Mesothelial cell of epicardium (in vitro differentiated cells): ENCODE results near the gene CCDC201. TPM values are rescaled to one million over a fixed set of nuclear protein-coding genes. Genes with fewer than 3 reads are reported as not detected.

Experiments used
- DNase-seq, 2 experiments: peaks; one replicate each; pipeline ENCODE4 v3.0.0; 2021; ENCODE audit warnings: low spot score in 2 of 2; ENCODE audit not compliant: unreplicated experiment in 2 of 2
- H3K27ac Mint-ChIP-seq: 2 replicates; pipeline ENCODE4 v1.8.0; 2021; ENCODE audit warnings: mixed read lengths
- H3K27me3 Mint-ChIP-seq: 2 replicates; pipeline ENCODE4 v1.8.0; 2021; ENCODE audit warnings: low read depth, mixed read lengths
- H3K36me3 Mint-ChIP-seq: 2 replicates; pipeline ENCODE4 v1.8.0; 2021; ENCODE audit warnings: mixed read lengths
- H3K4me1 Mint-ChIP-seq: 2 replicates; pipeline ENCODE4 v1.8.0; 2021; ENCODE audit warnings: mixed read lengths
- H3K4me3 Mint-ChIP-seq: 2 replicates; pipeline ENCODE4 v1.8.0; 2021; ENCODE audit warnings: mild to moderate bottlenecking, moderate library complexity, mixed read lengths
- H3K9me3 Mint-ChIP-seq: 2 replicates; pipeline ENCODE4 v1.8.0; 2021; ENCODE audit warnings: mixed read lengths
- total RNA-seq: library from RNA; stranded (reverse); gene quantifications from 3 replicates; pipeline ENCODE4 v1.2.1, GENCODE V29; 2021
- TF ChIP-seq, protein P1 (sequence below): fragments of 200-600 bp; sonication (generic); IDR thresholded peaks from one replicate; pipeline ENCODE4 v1.5.0; 2021; ENCODE audit warnings: antibody characterized with exemption; ENCODE audit not compliant: unreplicated experiment

CCDC201 gene
- total RNA-seq, 1 donor from 2014 or later = not detected

DNA sequence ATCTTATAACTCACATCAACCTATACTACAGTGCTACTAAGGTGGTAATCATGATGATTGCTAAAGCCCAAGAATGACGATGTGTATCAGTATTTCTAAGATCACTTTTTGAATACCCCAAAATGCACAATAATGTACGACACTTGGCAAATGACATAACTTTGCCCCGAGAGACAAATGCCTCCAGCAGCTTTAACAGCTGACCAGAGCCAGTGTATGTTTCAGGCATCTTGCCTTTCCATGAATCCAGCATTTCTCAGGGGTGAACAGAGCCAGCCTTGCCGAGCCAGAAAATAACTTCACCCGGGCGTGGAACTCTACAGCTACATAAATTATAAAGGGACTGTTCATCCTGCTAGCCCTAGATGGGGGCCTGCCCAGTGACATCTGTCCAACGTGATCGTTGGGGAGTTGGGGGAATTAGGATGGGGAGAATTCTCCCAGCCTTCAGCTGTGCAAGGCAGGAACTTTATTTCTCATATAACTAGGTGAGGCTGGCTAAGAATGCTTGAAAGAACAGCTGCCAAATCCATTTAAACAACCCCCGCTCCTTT, 46.4 kb upstream of the CCDC201 start:
- Mint-ChIP-seq H3K9me3 (no peaks in the 10 kb centered on the region), H3K36me3 (peaks cover 26% of the 10 kb centered on the region), H3K4me1 (peaks cover 68% of the 10 kb centered on the region), H3K27me3 (no peaks in the 10 kb centered on the region), H3K27ac (peak overlapping the region; percentile 82), H3K4me3 (peak overlapping the region; percentile 98)
- no peak for DNase-seq
- TF ChIP-seq, protein P1, sequence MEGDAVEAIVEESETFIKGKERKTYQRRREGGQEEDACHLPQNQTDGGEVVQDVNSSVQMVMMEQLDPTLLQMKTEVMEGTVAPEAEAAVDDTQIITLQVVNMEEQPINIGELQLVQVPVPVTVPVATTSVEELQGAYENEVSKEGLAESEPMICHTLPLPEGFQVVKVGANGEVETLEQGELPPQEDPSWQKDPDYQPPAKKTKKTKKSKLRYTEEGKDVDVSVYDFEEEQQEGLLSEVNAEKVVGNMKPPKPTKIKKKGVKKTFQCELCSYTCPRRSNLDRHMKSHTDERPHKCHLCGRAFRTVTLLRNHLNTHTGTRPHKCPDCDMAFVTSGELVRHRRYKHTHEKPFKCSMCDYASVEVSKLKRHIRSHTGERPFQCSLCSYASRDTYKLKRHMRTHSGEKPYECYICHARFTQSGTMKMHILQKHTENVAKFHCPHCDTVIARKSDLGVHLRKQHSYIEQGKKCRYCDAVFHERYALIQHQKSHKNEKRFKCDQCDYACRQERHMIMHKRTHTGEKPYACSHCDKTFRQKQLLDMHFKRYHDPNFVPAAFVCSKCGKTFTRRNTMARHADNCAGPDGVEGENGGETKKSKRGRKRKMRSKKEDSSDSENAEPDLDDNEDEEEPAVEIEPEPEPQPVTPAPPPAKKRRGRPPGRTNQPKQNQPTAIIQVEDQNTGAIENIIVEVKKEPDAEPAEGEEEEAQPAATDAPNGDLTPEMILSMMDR = no peak

DNA sequence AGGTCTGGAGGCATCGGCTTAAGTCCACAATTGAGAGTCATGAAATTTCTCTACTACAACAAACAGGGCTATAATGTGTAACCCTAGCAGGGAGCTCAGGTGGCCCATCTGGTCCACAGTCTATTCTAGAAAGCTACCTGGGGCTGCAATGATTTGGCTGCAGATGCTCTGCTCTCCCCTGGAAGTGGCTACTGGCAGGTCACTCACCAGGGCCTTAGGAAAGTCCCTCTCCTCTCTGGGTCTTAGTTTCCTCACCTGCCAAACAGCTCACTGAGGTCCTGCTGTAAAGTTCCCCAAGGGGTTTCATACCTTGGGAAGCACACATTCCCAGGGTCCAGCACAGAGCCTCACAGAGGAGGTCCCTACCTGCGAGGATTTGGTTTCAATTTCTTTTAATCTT, 45.7 kb upstream of the CCDC201 start:
- DNase-seq = no peak
- peak overlapping the region; percentile 98 for H3K4me3 Mint-ChIP-seq
- peaks cover 29% of the 10 kb centered on the region for H3K36me3 Mint-ChIP-seq
- TF ChIP-seq, protein P1 = no peak
- H3K4me1 Mint-ChIP-seq = peaks cover 63% of the 10 kb centered on the region
- H3K9me3 Mint-ChIP-seq = no peaks in the 10 kb centered on the region
- H3K27me3 Mint-ChIP-seq = no peaks in the 10 kb centered on the region
- H3K27ac Mint-ChIP-seq = peak overlapping the region; percentile 82

DNA sequence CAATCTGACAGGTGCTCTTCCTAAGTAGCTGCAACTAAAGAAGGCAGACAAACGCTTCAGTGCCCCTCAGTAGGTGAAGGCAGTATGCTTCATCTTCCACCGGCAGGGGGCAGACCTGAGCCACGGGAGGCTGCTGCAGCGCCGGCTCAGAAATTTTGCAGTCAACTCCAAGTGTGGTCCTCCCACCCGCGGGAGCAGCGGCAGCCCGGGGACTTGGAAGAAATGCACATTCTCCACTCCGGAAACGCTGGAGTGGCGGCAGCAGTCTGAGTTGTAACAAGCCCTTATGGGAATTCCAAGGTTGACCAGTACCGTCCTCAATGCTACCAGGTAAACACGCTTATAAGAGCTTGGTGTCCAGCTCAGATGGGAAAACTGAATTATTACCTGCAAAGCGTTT, 44.8 kb upstream of the CCDC201 start:
- TF ChIP-seq, protein P1 = peak; percentile 99
- Mint-ChIP-seq H3K9me3 (no peaks in the 10 kb centered on the region), H3K27me3 (no peaks in the 10 kb centered on the region), H3K4me3 (peak overlapping the region; percentile 98), H3K27ac (peak overlapping the region; percentile 82), H3K36me3 (peaks cover 38% of the 10 kb centered on the region), H3K4me1 (peaks cover 54% of the 10 kb centered on the region)
- peak; percentile 78 to 96 for DNase-seq

DNA sequence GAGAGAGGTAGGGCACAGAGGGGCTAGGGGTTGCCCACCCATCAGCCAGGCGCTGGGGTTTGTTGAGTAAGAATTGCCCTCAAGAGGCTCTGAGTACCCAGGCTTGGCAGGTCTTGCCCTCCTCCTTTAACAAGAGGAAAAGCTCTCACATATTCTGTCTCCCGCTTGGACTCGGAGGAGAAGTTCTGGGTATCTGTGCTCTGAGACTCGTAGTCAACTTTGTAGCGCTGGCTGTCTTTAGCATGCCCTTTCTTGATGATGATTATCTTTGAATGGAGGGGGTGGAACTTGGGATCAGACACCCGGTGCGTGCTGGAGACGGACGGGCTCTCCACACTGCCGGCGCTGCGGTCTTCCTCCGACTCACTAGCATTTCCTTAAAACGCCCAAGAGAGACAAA, 44.2 kb upstream of the CCDC201 start:
- H3K27me3 Mint-ChIP-seq = no peaks in the 10 kb centered on the region
- no peak for DNase-seq
- H3K9me3 Mint-ChIP-seq = no peaks in the 10 kb centered on the region
- peak overlapping the region; percentile 82 for H3K27ac Mint-ChIP-seq
- peaks cover 43% of the 10 kb centered on the region for H3K36me3 Mint-ChIP-seq
- H3K4me1 Mint-ChIP-seq = peaks cover 48% of the 10 kb centered on the region
- TF ChIP-seq, protein P1 = no peak
- H3K4me3 Mint-ChIP-seq = peak overlapping the region; percentile 98

DNA sequence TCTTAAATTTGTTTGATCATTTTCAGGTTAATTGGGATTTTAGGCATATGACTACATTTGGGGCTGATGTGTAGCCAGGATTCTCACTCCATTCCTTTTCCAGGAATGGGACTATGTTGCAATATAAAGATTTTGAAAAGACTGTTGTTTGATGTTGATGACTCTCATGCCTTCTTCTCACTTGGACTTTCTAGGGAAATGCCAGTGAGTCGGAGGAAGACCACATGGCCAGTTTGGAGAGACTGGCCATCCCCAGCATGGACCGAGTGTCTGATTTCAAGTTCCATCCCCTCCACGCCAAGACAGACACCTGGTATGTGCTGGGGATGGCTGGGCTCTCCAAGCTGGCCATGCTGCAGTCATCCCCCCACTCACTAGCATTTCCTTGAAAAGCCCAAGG, 42.7 kb upstream of the CCDC201 start:
- TF ChIP-seq, protein P1 = no peak
- DNase-seq = no peak
- H3K36me3 Mint-ChIP-seq = peaks cover 50% of the 10 kb centered on the region
- H3K4me3 Mint-ChIP-seq = peak overlapping the region; percentile 37
- H3K9me3 Mint-ChIP-seq = no peaks in the 10 kb centered on the region
- H3K27ac Mint-ChIP-seq = peak overlapping the region; percentile 68
- H3K27me3 Mint-ChIP-seq = no peaks in the 10 kb centered on the region
- peaks cover 42% of the 10 kb centered on the region for H3K4me1 Mint-ChIP-seq

DNA sequence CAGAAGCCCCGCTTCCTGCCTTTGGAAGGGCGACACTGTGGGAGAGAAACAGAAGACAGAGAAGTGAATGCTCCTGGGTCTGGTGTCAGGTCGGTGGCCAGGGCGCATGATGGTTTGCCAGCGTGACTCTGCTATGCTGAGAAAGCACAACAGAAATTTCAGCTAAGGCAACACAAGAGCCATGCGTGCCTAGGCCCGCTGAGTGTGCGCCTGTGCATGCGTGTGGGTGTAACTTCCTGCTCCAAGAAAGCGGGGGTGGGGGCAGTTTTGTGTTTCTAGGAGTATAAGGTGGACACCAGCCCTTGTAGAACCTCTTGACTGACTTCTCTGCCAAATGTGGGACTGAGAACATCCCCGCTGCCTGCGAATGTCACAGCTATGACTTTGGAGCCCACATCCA, 42.0 kb upstream of the CCDC201 start:
- TF ChIP-seq, protein P1 = no peak

More for the DNA sequence above, 42.0 kb upstream of the CCDC201 start:
- Mint-ChIP-seq H3K27ac (peak overlapping the region; percentile 64), H3K4me1 (peaks cover 41% of the 10 kb centered on the region), H3K9me3 (no peaks in the 10 kb centered on the region), H3K27me3 (no peaks in the 10 kb centered on the region), H3K36me3 (peaks cover 57% of the 10 kb centered on the region), H3K4me3 (no peak overlapping the region)
- no peak for DNase-seq
